Nephron (organoid): Measurements from ENCODE around the gene RIPK4.

ENCODE experiments used
- H3K27ac Mint-ChIP-seq, 3 experiments: 2 replicates each; pipeline ENCODE4 v1.8.0; 2020; ENCODE audit warnings: mixed read lengths in 3 of 3, mild to moderate bottlenecking in 2 of 3, moderate library complexity in 1 of 3
- H3K27me3 Mint-ChIP-seq: 2 replicates; pipeline ENCODE4 v1.8.0; 2021; ENCODE audit warnings: low read depth, mild to moderate bottlenecking, moderate library complexity, mixed read lengths
- H3K36me3 Mint-ChIP-seq: 2 replicates; pipeline ENCODE4 v1.8.0; 2020; ENCODE audit warnings: low read depth, mixed read lengths
- H3K4me1 Mint-ChIP-seq: 2 replicates; pipeline ENCODE4 v1.8.0; 2020; ENCODE audit warnings: mixed read lengths
- H3K4me3 Mint-ChIP-seq, 3 experiments: 2 replicates each; pipeline ENCODE4 v1.8.0; 2020; ENCODE audit warnings: mild to moderate bottlenecking in 3 of 3, mixed read lengths in 3 of 3, moderate library complexity in 2 of 3
- H3K9me3 Mint-ChIP-seq: 2 replicates; pipeline ENCODE4 v1.8.0; 2020; ENCODE audit warnings: mixed read lengths
- CTCF ChIP-seq, 3 experiments: fragments of 200-600 bp; sonication (generic); IDR thresholded peaks; one replicate each; pipeline ENCODE4 v1.5.0; 2021; ENCODE audit warnings: antibody characterized with exemption in 3 of 3; ENCODE audit not compliant: unreplicated experiment in 3 of 3

The RIPK4 gene

GRCh38 chr21:41800425-41801320 is 33.8 kb upstream of the RIPK4 start:
- H3K9me3 Mint-ChIP-seq, result no peaks in the 10 kb centered on the region
- H3K4me3 Mint-ChIP-seq, result no peak overlapping the region
- no peaks in the 10 kb centered on the region for H3K4me1 Mint-ChIP-seq
- peaks cover 42% of the 10 kb centered on the region for H3K36me3 Mint-ChIP-seq
- H3K27me3 Mint-ChIP-seq, result no peaks in the 10 kb centered on the region
- no peak for TF ChIP-seq CTCF (IDR thresholded peaks at IDR 0.05; ENCODE audit: unreplicated experiment in 3 of 3)
- H3K27ac Mint-ChIP-seq, result no peak overlapping the region

- H3K9me3 Mint-ChIP-seq, result no peaks in the 10 kb centered on the region
- H3K27me3 Mint-ChIP-seq, result peaks cover 3% of the 10 kb centered on the region
- no peak overlapping the region for H3K4me3 Mint-ChIP-seq
- H3K27ac Mint-ChIP-seq, result no peak overlapping the region
- H3K36me3 Mint-ChIP-seq, result peaks cover 38% of the 10 kb centered on the region
- no peak for TF ChIP-seq CTCF (IDR thresholded peaks at IDR 0.05; ENCODE audit: unreplicated experiment in 3 of 3)
- no peaks in the 10 kb centered on the region for H3K4me1 Mint-ChIP-seq
Measured at GRCh38 chr21:41799763-41800162, 32.9 kb upstream of the RIPK4 start.

- Mint-ChIP-seq H3K27ac (no peak overlapping the region), H3K4me3 (no peak overlapping the region), H3K36me3 (peaks cover 41% of the 10 kb centered on the region), H3K4me1 (no peaks in the 10 kb centered on the region), H3K27me3 (peaks cover 3% of the 10 kb centered on the region), H3K9me3 (peaks cover 9% of the 10 kb centered on the region)
- no peak for TF ChIP-seq CTCF (IDR thresholded peaks at IDR 0.05; ENCODE audit: unreplicated experiment in 3 of 3)
Measured at GRCh38 chr21:41798326-41798725, 31.5 kb upstream of the RIPK4 start.

GRCh38 chr21:41796476-41797080 is 29.7 kb upstream of the RIPK4 start:
- no peak for TF ChIP-seq CTCF (IDR thresholded peaks at IDR 0.05; ENCODE audit: unreplicated experiment in 3 of 3)
- H3K27me3 Mint-ChIP-seq, result peaks cover 3% of the 10 kb centered on the region
- peaks cover 20% of the 10 kb centered on the region for H3K9me3 Mint-ChIP-seq
- H3K27ac Mint-ChIP-seq, result no peak overlapping the region
- H3K36me3 Mint-ChIP-seq, result peaks cover 36% of the 10 kb centered on the region
- no peaks in the 10 kb centered on the region for H3K4me1 Mint-ChIP-seq
- no peak overlapping the region for H3K4me3 Mint-ChIP-seq

GRCh38 chr21:41795726-41796125 is 28.9 kb upstream of the RIPK4 start:
- Mint-ChIP-seq H3K9me3 (peaks cover 23% of the 10 kb centered on the region), H3K27me3 (peaks cover 3% of the 10 kb centered on the region), H3K4me3 (no peak overlapping the region), H3K36me3 (peaks cover 30% of the 10 kb centered on the region), H3K4me1 (no peaks in the 10 kb centered on the region), H3K27ac (no peak overlapping the region)
- no peak for TF ChIP-seq CTCF (IDR thresholded peaks at IDR 0.05; ENCODE audit: unreplicated experiment in 3 of 3)
